ENCODE measurements around the gene KRT71.

Gene KRT71

GRCh38 chr12:52575948-52576347 lies 23.0 kb upstream of the KRT71 start:
- no peak for DNase-seq (ENCODE audit: low read depth in 1 of 2, low spot score in 1 of 2)

GRCh38 chr12:52575256-52575655 lies 22.3 kb upstream of the KRT71 start:
- DNase-seq (ENCODE audit: low read depth in 1 of 2, low spot score in 1 of 2), result no peak

GRCh38 chr12:52573743-52574142 lies 20.8 kb upstream of the KRT71 start, which contains the start of gene KRT74:
Gene KRT74, minus strand, starts transcription at chr12:52573843. Its CDS starts 66 bp downstream, at chr12:52573777.
- DNase-seq (ENCODE audit: low read depth in 1 of 2, low spot score in 1 of 2), result no peak

GRCh38 chr12:52573306-52573705 lies 20.4 kb upstream of the KRT71 start:
- no peak for DNase-seq (ENCODE audit: low read depth in 1 of 2, low spot score in 1 of 2)

GRCh38 chr12:52570511-52570910 lies 17.6 kb upstream of the KRT71 start:
- DNase-seq (ENCODE audit: low read depth in 1 of 2, low spot score in 1 of 2), result no peak

GRCh38 chr12:52568111-52568510 lies 15.2 kb upstream of the KRT71 start:
- DNase-seq (ENCODE audit: low read depth in 1 of 2, low spot score in 1 of 2), result no peak

GRCh38 chr12:52566847-52567291 lies 13.9 kb upstream of the KRT71 start:
- DNase-seq (ENCODE audit: low read depth in 1 of 2, low spot score in 1 of 2), result no peak

GRCh38 chr12:52564582-52564981 lies 11.6 kb upstream of the KRT71 start:
- DNase-seq (ENCODE audit: low read depth in 1 of 2, low spot score in 1 of 2), result no peak

- DNase-seq (ENCODE audit: low read depth in 1 of 2, low spot score in 1 of 2), result no peak
Measured at GRCh38 chr12:52561880-52562449, 9.0 kb upstream of the KRT71 start.

- DNase-seq (ENCODE audit: low read depth in 1 of 2, low spot score in 1 of 2), result no peak
Measured at GRCh38 chr12:52559979-52560378, 7.0 kb upstream of the KRT71 start.

GRCh38 chr12:52558781-52559445 lies 6.0 kb upstream of the KRT71 start:
- no peak for DNase-seq (ENCODE audit: low read depth in 1 of 2, low spot score in 1 of 2)

- no peak for DNase-seq (ENCODE audit: low read depth in 1 of 2, low spot score in 1 of 2)
Measured at GRCh38 chr12:52557476-52557875, 4.5 kb upstream of the KRT71 start.

- DNase-seq (ENCODE audit: low read depth in 1 of 2, low spot score in 1 of 2), result no peak
Measured at GRCh38 chr12:52555577-52555976, 2.6 kb upstream of the KRT71 start.

GRCh38 chr12:52552055-52552454 lies 890 bp downstream of the KRT71 start:
- DNase-seq (ENCODE audit: low read depth in 1 of 2, low spot score in 1 of 2), result no peak

GRCh38 chr12:52551216-52551865 lies 1.6 kb downstream of the KRT71 start:
- DNase-seq (ENCODE audit: low read depth in 1 of 2, low spot score in 1 of 2), result no peak

- no peak for DNase-seq (ENCODE audit: low read depth in 1 of 2, low spot score in 1 of 2)
Measured at GRCh38 chr12:52546126-52546525, 6.8 kb downstream of the KRT71 start.

- DNase-seq (ENCODE audit: low read depth in 1 of 2, low spot score in 1 of 2), result no peak
Measured at GRCh38 chr12:52543985-52544883, 8.7 kb downstream of the KRT71 start.

GRCh38 chr12:52542785-52543318 lies 10.1 kb downstream of the KRT71 start:
- DNase-seq (ENCODE audit: low read depth in 1 of 2, low spot score in 1 of 2), result no peak

GRCh38 chr12:52542157-52542556 lies 10.8 kb downstream of the KRT71 start:
- DNase-seq (ENCODE audit: low read depth in 1 of 2, low spot score in 1 of 2), result no peak

GRCh38 chr12:52541709-52542108 lies 11.2 kb downstream of the KRT71 start:
- no peak for DNase-seq (ENCODE audit: low read depth in 1 of 2, low spot score in 1 of 2)

GRCh38 chr12:52540531-52540930 lies 12.4 kb downstream of the KRT71 start:
- no peak for DNase-seq (ENCODE audit: low read depth in 1 of 2, low spot score in 1 of 2)

Data from stimulated activated CD4-positive, alpha-beta T cell treated with anti-CD3 and anti-CD28 coated beads, Interleukin-15, amount 100 ng/mL, for 1 hour (primary cell).